GM18907 (cell line): Measurements from ENCODE around the gene PIRT.
A peak's percentile ranks its signal among the peaks of the same experiment; 100 is the strongest.
"Not testable (repeated sequence)": the region's sequence is repeated elsewhere in the genome, so short reads cannot be mapped to it uniquely, and the experiment has no call there.

Experiments
- ATAC-seq: cut with Tn5 transposase; IDR thresholded peaks from one replicate; pipeline ENCODE4 v1.9.1; 2021; ENCODE audit warnings: mild to moderate bottlenecking, moderate library complexity; ENCODE audit not compliant: unreplicated experiment

Gene PIRT

DNA sequence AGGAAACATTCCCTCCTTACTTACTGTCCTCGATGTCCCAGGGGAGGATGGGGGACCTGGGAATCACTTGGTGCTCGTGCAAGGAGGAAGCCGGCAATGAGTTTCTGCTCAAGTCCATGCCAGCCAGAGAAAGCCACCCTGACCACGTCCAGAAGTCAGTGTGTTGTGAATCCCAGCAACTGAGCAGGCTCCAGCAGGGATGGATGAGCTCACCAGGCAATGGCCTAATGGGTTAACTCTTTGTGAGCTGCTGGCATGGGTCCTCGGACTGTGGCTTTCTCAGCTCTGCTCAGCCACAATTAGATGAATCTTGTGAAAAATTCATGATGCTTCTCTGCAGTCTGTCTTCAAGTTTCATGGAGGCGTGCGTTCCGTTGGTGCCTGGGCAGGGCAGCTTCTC, at the start of gene PIRT:
TSS of gene PIRT (minus strand) at position 167 of the 400 bp plus-strand sequence. CDS start 12,442 bp downstream, outside the sequence.
- ATAC-seq = no peak

DNA sequence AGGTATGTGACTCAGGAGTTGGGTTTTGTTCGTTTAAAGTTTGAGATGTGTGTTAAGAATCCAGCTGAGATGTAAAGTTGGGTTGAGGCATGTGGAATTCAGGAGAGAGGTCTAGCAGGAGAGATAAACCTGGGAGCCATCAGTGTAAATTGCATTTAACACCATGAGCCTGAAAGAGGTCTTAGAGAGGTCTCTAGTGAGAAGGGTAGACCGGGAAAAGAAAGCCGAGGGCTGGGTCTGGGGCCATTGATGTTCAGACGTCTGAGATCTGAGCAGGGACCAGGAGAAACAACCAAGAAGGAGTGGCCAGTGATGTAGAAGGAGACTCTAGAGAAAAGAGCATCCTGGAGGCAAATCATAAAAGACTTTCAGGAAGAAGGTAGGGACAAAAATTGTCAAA, 44.1 kb upstream of the PIRT start:
- no peak for ATAC-seq

DNA sequence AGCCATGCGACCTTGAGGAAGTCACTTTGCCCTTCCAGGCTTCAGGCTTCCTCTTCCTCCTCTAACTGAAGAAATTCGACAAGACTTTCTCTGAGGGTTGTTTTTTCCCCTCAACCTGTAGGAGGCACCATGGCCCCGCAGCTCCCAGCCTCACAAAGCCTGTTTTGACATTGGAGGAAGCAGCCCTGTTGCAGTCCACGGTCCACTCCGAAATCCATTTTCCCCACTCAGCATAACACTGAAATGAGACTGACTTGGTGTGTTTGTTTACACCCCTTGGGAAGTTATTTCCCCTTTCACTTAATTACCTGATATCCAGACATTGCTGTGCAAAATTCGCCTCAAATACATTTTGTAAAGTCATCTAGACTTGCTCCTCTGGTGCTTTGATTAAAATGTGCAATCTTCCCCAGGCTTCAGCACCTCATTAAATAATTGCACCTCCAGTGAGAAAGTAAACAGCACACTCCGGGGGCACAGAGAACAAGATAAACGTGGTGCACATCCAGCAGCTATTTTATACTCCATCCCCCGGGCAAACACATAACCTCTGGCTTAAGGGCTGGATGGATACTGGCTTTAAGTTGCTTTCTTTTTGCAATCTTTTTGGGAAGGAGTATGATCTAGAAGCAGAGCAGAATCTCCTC, 41.4 kb upstream of the PIRT start:
- no peak for ATAC-seq

- ATAC-seq = no peak
Measured at GRCh38 chr17:10875984-10876555, 38.2 kb upstream of the PIRT start.

- no peak for ATAC-seq
Measured at GRCh38 chr17:10875430-10875851, 37.6 kb upstream of the PIRT start.

DNA sequence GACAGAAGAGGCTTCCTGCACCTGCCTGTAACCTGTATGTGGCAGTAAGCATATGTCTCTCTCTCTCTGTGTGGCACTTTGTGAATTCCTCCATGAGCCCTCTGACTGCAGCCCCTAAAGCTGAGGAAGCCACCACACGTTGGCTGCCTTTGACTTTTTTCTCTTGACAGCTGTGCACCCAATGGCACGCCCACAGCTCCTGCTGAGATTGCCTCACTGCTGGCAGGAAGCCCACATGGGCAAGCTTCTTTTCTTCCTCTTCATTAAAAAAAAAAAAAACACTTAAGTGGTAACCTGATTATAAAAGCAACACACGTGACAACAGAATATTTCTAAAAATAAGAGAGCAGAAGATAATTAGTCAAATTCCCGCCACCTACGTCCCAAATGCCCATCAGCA, 34.0 kb upstream of the PIRT start:
- ATAC-seq = no peak

GRCh38 chr17:10870336-10871050, 32.6 kb upstream of the PIRT start:
- ATAC-seq = no peak

- not testable (repeated sequence) for ATAC-seq
Measured at GRCh38 chr17:10868744-10869143, 30.9 kb upstream of the PIRT start.

DNA sequence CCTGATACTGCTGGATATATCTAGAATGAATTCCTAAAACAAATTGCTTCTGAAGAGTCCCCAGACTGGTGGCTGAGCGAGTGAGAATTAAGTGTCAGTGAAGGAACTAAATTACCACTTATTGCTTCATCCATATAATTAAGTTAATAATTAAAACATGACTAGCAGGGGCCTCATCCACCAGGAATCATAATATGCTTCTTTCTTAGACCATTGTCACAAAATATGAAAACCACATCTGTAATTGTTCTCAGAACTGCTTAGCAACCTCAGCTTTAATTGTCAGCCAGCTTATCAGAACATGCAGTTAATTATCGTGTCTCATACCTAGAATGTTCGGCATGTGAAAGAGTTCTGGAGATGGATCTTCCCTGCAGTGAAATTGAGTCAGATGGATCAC, 21.2 kb upstream of the PIRT start:
- ATAC-seq = no peak

DNA sequence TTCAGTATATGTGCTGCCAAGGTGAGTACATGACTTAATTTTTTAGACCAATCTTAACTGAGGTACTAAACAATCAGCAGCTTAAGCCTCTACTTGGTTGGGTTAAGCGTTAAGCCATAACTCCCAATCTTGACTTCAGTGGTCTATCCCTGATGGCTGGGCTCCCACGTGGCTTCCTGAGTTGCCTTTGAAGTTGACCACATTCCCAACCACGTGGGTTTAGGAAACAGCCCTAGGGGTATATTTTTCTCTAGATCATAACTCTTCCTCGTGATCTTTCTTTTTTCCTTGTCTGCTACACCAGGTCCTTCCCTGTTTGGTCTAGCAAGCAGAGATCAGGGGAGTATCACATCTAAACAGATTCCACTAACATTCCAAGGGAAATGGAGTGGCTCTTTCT, 20.1 kb upstream of the PIRT start:
- ATAC-seq = no peak

GRCh38 chr17:10846636-10847035, 8.7 kb upstream of the PIRT start:
- not testable (repeated sequence) for ATAC-seq

- no peak for ATAC-seq
Measured at GRCh38 chr17:10845388-10845751, 7.5 kb upstream of the PIRT start.

- ATAC-seq = peak; percentile 94
Measured at GRCh38 chr17:10844621-10845387, 6.9 kb upstream of the PIRT start.

DNA sequence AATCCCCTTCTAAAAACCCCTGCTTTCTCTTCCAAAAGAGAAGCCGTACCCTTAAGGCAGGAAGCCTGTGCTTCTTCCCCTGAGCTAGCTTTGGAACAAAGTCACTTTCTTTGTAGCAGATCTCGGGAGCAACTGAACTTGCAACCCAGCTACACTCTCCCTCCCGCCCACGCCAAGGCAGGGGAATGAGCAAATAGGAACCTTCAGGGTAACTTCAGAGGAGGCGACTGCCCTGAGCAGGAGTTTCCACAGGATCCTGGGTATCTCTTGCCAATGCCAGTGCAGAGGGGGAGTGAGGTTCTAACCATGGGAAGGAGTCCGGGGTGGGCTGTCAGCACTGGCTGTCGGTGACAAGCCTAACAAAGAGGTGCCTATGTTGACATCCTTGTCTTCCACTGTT, 5.9 kb upstream of the PIRT start:
- ATAC-seq = no peak

- no peak for ATAC-seq
Measured at GRCh38 chr17:10842658-10843057, 4.8 kb upstream of the PIRT start.

DNA sequence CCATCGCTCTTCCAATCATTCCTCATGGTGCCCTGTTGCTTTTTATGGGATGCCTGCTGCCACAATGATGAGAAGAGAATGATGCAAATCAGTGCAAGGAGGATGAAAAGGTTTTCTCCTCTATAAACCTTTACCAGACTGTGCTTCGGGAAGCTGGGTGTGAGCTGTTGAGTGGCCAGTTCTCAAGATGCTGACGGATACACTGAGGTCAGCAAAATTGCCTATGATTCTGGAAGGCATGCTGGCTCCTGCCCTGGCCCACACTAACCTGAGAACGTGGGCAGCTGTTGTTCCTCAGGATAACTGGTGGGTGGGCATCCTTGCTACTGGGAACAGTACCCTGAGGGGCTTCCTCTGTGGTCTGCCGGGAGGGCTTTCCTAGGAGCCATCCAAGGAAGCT, 795 bp upstream of the PIRT start:
- no peak for ATAC-seq

DNA sequence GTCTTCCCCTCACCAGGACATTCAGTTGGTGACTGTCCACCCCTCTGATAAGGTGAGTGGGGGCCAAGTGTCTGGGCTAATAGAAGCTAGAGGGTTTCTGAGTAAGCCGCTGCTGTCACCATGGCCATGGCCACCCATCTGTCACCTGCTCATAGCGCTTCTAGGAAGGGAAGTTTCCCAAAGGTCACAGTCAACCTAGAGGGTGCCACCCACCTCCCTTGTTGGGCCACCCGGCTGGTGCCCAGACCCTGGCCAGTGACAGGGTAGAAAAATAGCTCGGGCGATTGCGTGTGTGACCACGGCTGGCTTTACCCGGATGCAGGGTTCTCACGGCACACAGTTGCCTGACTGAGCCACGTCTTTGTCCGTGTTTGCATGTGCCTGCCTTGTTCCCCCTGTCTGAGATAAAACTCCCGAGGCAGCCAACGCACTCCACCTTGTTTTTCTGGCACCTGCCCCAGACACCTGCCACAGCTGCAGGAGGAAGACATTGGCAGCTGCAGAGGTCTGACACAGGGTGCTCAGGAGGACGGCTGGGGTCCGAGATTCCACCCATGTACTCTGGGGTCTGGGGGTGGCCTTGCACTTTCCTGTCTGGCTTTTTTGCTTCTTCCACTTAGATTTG, 809 bp downstream of the PIRT start:
- no peak for ATAC-seq

GRCh38 chr17:10836145-10836544, 1.7 kb downstream of the PIRT start:
- no peak for ATAC-seq

DNA sequence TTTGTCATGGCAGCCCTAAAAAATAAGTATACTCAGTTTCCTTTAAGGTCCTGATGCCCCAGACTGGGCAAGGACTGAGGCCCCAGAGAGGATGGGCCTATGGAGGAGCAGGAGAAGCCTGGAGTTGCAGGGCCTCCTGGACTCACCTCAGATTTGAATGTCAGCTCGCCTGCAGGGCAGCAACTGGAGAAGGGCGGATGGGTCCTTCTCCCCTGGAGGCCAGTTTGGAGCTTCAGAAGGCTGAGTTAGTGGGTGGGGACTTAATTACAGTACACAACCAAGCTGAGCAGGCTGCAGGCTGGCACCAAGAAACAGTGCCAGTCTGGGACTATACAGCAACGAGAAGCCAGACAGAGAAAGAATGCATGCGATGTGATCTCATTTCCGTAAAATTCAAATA, 6.2 kb downstream of the PIRT start:
- ATAC-seq = no peak

- ATAC-seq = no peak
Measured at GRCh38 chr17:10827898-10828552, 9.9 kb downstream of the PIRT start.

- no peak for ATAC-seq
Measured at GRCh38 chr17:10824874-10825273, 13.0 kb downstream of the PIRT start.
